HS-5 (cell line): ENCODE results near the gene NCKAP5.

Experiments used
- DNase-seq: peaks from one replicate; pipeline ENCODE4 v3.0.0-alpha.2; 2012; ENCODE audit warnings: low read depth

NCKAP5 gene

DNA sequence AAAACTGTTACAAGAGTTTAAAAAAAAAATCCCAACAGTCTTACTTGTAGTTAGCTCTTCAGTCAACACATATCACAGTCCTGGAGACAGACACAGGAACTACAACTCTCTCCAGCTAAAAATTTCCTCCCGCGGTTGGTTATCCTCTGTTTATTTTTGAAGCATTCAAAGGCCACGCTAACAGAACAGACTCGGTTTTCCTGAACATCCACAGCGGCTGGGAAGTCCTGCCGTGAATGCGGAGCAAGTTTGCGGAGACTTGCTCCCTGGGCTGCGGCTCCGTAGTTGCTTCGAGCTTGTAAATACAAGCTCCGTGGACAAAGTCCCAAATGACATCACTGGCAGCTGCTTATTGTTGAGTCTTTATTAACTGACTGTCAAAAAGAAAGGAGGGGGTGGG is at the start of gene NCKAP5:
Gene NCKAP5 (minus strand): TSS at position 292 of the 400 bp plus-strand sequence. CDS start 50,937 bp downstream, outside the sequence.
- DNase-seq = no peak

GRCh38 chr2:133609664-133610063 is 41.4 kb upstream of the NCKAP5 start:
- DNase-seq = no peak

- no peak for DNase-seq
Measured at GRCh38 chr2:133608291-133608690, 40.0 kb upstream of the NCKAP5 start.

GRCh38 chr2:133607679-133608078 is 39.4 kb upstream of the NCKAP5 start:
- no peak for DNase-seq

DNA sequence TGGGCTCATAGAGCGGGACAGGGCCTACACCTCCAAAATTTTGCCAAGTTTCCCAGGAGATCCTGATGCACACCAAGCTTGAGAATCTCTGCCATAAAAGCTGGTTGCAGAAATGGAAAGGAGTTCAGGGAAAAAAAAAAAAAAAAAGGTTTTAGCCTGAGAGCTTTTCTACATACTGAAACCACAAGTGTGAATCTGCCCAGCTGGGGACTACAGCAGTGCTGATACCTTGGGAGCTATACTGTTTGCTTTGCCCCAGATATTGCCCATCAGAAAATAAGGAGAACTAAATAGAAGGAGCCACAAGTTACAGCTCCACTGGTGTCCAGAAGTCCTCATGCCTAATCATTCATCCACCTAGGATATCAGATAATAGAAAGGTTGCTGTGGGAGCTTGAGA is 38.4 kb upstream of the NCKAP5 start:
- DNase-seq = no peak

- DNase-seq = no peak
Measured at GRCh38 chr2:133605766-133606137, 37.5 kb upstream of the NCKAP5 start.

GRCh38 chr2:133605011-133605765 is 36.9 kb upstream of the NCKAP5 start:
- no peak for DNase-seq

- DNase-seq = no peak
Measured at GRCh38 chr2:133603109-133603508, 34.8 kb upstream of the NCKAP5 start.

DNA sequence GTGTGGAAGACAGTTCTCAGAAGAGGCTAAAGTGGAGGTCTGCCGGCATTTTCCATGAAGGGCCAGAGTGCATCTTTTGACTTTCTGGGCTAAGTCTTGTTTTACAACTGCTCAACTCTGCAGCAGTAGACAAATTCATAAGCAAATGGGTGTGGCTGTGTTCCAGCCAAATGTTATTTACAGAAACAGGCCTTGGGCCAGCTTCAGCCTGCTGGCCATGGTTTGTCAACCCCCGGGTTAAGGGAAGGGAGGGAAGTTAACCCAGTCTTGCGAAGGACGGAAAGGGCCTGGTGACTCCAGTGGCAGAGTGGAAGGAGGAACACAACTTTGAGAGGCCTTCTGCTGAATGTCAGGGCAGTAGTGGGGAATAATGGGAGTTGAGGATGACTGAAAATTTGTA is 34.3 kb upstream of the NCKAP5 start:
- no peak for DNase-seq

DNA sequence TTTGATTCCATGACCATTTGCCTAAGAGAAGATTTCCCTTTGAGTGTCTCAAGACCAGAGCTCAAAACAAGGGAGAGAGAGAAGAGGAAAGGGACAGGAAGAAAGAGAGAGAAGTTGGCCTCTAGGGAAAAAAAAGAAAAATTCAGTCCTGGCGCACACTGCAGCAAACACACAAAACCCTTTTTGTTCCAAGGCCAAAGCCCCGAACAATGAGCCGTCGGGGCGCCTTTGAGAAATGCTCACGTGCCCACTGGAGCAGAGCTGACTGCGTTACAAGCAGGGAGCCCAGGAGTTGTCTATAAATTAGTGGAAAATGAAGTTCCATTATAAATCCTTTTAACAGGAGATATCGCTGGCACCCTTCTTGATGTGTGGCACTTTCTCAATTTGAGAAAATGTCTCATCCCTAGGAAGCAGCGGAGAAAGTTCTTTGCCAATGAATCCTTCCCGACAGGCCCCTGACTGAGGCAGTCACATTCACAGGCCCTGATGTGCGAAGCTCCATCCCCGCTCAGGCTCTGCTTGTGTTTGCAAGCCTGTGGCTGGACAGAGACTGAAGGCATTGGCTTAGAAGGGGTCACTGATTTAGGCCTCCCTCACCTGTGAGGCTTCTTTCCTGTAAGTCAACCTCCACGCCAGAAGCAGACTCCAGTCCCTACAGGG is 32.1 kb upstream of the NCKAP5 start:
- no peak for DNase-seq

- no peak for DNase-seq
Measured at GRCh38 chr2:133599811-133600210, 31.5 kb upstream of the NCKAP5 start.

- DNase-seq = no peak
Measured at GRCh38 chr2:133599211-133599803, 31.0 kb upstream of the NCKAP5 start.

GRCh38 chr2:133598769-133599168 is 30.5 kb upstream of the NCKAP5 start:
- no peak for DNase-seq

DNA sequence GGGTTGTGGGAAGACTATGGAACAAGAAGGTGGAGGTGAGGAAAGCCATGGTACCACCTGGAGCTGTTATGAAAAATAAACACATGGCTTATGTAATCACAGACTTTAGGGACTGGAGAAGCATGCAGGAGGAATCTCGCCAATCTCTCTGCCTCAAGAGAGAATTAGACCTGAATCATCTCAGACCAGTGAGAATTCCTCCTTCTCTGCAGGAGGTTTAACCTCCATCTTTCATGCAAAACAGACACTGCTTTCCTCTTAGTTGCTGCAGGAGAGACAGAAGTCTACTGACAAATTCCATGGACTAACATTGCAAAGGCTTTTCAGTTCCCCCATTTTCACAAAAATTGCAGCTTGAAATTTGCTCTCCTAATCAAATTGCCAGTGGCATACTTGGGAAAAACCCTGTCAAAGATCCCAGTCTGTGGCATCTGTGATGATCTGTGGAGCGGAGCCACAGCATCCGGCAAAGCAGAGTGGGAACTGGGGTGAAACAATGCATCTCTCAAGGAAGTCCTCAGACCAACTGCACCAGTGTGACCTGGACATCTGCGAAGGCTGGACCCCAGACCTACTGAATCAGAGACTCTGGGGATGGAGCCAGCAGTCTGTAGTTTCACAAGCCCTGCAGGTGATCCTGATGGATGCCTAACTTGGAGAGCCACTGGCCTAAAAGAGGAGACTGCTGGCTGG is 28.6 kb upstream of the NCKAP5 start:
- no peak for DNase-seq

DNA sequence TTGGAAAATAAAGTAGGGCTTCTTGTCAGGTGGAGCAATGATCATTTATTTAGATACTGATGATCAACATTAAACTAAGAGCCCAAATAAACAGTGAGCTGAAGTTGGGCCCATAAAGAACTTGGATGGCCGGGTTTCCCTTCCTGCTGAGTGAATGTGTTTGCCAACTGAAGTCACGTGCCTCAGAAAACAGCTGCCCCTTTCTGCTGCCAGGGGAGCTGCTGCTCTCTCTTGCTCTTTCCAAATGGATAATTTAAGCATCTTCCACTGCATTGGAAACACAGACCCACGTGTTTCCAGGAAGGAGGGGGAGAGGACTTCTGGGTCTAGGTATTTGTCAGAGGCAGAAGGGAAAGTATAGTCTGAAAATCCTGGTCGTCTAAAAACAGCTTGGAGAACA is 22.9 kb upstream of the NCKAP5 start:
- no peak for DNase-seq

GRCh38 chr2:133589456-133589855 is 21.2 kb upstream of the NCKAP5 start:
- DNase-seq = no peak

DNA sequence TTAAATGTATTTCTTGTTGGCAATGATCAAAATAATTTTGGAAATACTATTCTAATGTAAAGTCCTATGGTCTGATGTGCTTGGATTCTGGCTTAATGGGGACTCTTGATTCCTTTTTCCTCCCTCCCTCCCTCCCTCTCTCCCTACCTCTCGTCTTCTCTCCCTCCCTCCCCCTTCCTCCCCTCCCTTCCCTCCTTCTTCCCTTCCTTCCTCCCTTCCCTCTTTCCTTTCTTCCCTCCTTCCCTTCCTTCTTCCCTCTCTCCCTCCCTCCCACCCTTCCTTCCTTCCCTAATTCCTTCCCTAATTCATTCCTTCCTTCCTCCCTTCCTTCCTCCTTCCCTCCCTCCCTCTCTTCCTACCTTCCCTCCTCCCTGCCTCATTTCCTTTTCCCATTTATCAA is 19.9 kb upstream of the NCKAP5 start:
- no peak for DNase-seq

DNA sequence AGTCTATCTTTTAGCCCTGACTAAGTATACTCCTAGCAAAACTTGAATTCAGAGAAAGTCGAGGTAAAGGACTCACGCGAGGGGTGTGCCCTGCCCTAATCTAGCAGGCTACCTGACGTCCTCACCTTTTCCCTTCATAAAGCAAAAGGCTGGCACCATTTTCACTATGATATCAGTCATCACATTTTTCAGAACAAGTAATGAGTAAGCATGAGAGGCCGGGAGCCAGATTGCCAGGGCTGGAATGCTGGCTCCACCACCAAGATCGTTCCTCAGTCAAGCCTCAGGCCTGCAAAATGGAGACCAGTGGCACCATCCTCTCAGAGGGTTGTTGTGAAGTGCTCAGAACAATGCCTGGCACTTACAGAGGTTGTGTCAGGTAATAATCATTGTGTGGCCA is 18.7 kb upstream of the NCKAP5 start:
- DNase-seq = no peak

- DNase-seq = no peak
Measured at GRCh38 chr2:133581010-133581760, 12.9 kb upstream of the NCKAP5 start.

DNA sequence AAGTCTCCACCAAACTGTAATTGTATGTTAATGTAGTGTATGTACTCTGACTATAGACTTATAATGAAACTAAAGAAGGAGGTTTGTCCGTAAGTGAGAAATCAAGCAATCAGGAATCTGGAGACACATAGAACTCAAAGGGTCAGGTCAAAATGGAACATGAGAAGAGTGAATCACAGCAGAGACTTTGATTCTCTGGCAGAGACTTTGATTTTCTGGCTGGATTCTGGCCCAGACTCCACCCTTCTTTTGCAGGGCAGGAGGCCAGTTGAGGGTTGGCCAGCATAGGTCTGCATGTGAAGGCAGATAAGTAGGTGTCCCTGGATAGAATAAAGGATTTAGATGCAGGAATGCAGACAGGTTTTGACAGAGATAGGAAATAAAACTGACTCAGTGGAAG is 11.0 kb upstream of the NCKAP5 start:
- DNase-seq = no peak

- DNase-seq = no peak
Measured at GRCh38 chr2:133576714-133577113, 8.5 kb upstream of the NCKAP5 start.

- DNase-seq = no peak
Measured at GRCh38 chr2:133574620-133575019, 6.4 kb upstream of the NCKAP5 start.
